Testis (tissue), 3 donors: Measurements from ENCODE around the gene MAGOH. TPM values are rescaled to one million over a fixed set of nuclear protein-coding genes. Genes with fewer than 3 reads are reported as not detected.
A peak's percentile ranks its signal among the peaks of the same experiment; 100 is the strongest.

Source experiments
- DNase-seq: peaks from one replicate; pipeline ENCODE4 v3.0.0-alpha.2; 2019
- H3K27ac ChIP-seq, 2 donors: fragments of 200-600 bp; sonication (generic); one replicate each; pipeline ENCODE4 v1.5.1; 2019
- H3K27me3 ChIP-seq: fragments of 200-600 bp; sonication (generic); one replicate; pipeline ENCODE4 v1.5.1; 2019
- H3K36me3 ChIP-seq: fragments of 200-600 bp; sonication (generic); one replicate; pipeline ENCODE4 v1.5.1; 2017; ENCODE audit warnings: low read depth; ENCODE audit errors: missing control alignments
- H3K4me1 ChIP-seq: fragments of 200-600 bp; sonication (generic); one replicate; pipeline ENCODE4 v1.5.1; 2019
- H3K4me3 ChIP-seq, 2 donors: fragments of 200-600 bp; sonication (generic); one replicate each; pipeline ENCODE4 v1.5.1; 2017 to 2019
- H3K9me3 ChIP-seq: fragments of 200-600 bp; sonication (generic); one replicate; pipeline ENCODE4 v1.5.1; 2017
- POLR2A ChIP-seq: fragments of 450-650 bp; IDR thresholded peaks from one replicate; pipeline ENCODE4 v1.6.1; 2017; ENCODE audit warnings: antibody characterized with exemption, mild to moderate bottlenecking, moderate library complexity
- WGBS, 2 donors: methylation state at CpG; one replicate each; pipeline ENCODE4 v1.1.5; 2018; 5-methylcytosine and 5-hydroxymethylcytosine counted together
- intact Hi-C: fragments of 100-400 bp; cut with DNase I; formaldehyde crosslinking; loops from one replicate; pipeline ENCODE4 v1.15.1; 2023; ENCODE audit warnings: low total_unique reads
- polyA plus RNA-seq: library from polyadenylated mRNA; stranded (reverse); fragments of 350-450 nt; fragmentation: Illumina TruSeq; extraction: RNeasy Lipid Tissue Mini Kit (QIAGEN cat#74804); gene quantifications from one replicate; pipeline ENCODE4 v1.2.3, GENCODE V29; 2014; ENCODE audit warnings: low read depth, low replicate concordance; ENCODE audit not compliant: insufficient read depth
- total RNA-seq, 2 donors: library from RNA; depleted of rRNA; stranded (reverse); fragments of >200 nt; gene quantifications; one replicate each; pipeline ENCODE4 v1.2.3, GENCODE V29; 2016
- TF ChIP-seq, protein P1 (sequence below), 3 experiments: fragments of 450-650 bp in 2 of 3; fragments of 200-600 bp in 1 of 3; sonication (generic) in 1 of 3; IDR thresholded peaks; one replicate each; pipeline ENCODE4 v1.5.1; 2016 to 2019; ENCODE audit warnings: antibody characterized with exemption in 3 of 3, mild to moderate bottlenecking in 2 of 3, moderate library complexity in 1 of 3

Gene MAGOH
- total and polyA plus RNA-seq, 3 donors from 2014 or later, result 32.0 to 50.0 (median 39.1) TPM

DNA sequence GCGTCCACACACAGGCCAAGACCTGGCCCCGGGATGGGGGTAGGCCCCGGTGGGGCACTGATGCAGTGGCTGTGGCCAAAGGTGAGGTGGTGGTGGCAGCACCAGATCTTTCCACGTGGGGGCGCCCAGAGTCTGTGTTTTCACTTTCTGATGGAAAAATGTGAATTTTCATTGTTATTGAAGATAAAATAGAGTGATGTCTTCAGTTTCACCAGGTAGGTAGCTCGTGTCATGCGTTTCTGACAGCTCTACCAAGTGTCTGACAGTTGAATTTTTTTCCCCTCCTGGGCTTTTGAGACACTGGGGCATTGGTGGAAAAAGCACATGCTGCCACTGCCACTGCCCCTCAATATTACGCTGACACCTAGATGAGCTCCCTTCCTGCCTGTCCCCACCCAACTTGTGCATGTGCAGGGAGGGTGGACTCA is 40.0 kb upstream of the MAGOH start:
- no peaks in the 10 kb centered on the region for H3K4me1 ChIP-seq
- intact Hi-C loops, result no loop called here
- no peak for TF ChIP-seq POLR2A
- TF ChIP-seq, protein P1, sequence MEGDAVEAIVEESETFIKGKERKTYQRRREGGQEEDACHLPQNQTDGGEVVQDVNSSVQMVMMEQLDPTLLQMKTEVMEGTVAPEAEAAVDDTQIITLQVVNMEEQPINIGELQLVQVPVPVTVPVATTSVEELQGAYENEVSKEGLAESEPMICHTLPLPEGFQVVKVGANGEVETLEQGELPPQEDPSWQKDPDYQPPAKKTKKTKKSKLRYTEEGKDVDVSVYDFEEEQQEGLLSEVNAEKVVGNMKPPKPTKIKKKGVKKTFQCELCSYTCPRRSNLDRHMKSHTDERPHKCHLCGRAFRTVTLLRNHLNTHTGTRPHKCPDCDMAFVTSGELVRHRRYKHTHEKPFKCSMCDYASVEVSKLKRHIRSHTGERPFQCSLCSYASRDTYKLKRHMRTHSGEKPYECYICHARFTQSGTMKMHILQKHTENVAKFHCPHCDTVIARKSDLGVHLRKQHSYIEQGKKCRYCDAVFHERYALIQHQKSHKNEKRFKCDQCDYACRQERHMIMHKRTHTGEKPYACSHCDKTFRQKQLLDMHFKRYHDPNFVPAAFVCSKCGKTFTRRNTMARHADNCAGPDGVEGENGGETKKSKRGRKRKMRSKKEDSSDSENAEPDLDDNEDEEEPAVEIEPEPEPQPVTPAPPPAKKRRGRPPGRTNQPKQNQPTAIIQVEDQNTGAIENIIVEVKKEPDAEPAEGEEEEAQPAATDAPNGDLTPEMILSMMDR (IDR thresholded peaks at IDR 0.05), result peak in 2 of 3 experiments; percentile 77 to 82
- H3K36me3 ChIP-seq, result no peaks in the 10 kb centered on the region
- no peaks in the 10 kb centered on the region for H3K9me3 ChIP-seq
- H3K27ac ChIP-seq, result no peak overlapping the region
- no peak overlapping the region for H3K4me3 ChIP-seq
- H3K27me3 ChIP-seq, result no peaks in the 10 kb centered on the region
- DNase-seq, result peak; percentile 75
- WGBS, 2 donors, result 23 to 35% methylated on average over 8 of the region's 8 CpGs

DNA sequence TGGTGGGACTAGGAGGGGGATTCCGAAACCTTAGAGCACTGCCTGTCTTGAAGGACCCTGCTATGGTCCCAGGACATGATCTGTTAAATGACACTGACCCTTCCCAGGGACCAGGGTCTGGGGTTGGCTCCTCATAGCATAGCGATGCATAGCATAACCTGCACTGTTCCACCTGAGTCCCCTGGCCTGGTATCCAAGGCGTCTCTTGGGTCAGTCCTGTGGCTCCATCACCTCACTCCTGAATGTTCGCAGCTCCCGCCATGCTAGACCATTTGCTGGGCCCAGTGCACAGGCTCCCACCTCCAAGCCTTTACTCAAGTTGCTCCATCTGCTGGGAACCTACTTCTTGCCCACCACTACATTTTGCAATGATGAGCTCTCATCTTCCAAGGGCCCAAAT is 39.0 kb upstream of the MAGOH start:
- TF ChIP-seq, protein P1 (IDR thresholded peaks at IDR 0.05), result no peak
- no peak for TF ChIP-seq POLR2A
- Histone ChIP-seq H3K27me3 (no peaks in the 10 kb centered on the region), H3K4me3 (peak overlapping the region in 1 of 2 donors; percentile 34), H3K9me3 (no peaks in the 10 kb centered on the region), H3K36me3 (no peaks in the 10 kb centered on the region), H3K27ac (no peak overlapping the region), H3K4me1 (no peaks in the 10 kb centered on the region)
- intact Hi-C loops, result no loop called here
- no peak for DNase-seq
- WGBS, 2 donors, result 69 to 79% methylated on average over 2 to 5 of the region's 5 CpGs

DNA sequence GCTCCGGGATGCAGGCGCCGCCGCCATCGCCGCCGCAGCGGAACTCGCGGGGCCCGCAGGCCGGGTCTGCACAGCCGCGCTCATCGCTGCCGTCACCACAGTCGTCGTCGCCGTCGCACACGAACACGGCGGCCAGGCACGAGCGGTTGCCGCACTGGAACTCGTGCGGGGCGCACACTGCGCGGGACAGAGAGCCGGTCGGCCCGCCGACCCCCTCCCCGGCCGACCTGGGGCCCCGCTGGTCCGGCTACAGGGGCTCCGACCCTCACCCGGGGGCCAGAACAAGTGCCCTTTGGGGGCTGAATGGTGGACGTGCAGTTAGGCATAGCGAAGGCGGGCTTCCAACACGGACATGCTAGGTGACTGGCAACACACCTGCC is 38.6 kb upstream of the MAGOH start:
- H3K4me3 ChIP-seq, result peak overlapping the region; percentile 12 to 34
- WGBS, 2 donors, result 76 to 87% methylated on average over 24 to 42 of the region's 46 CpGs
- H3K27me3 ChIP-seq, result no peaks in the 10 kb centered on the region
- no peaks in the 10 kb centered on the region for H3K4me1 ChIP-seq
- H3K27ac ChIP-seq, result no peak overlapping the region
- no peak for TF ChIP-seq POLR2A
- TF ChIP-seq, protein P1 (IDR thresholded peaks at IDR 0.05), result no peak
- DNase-seq, result no peak
- H3K36me3 ChIP-seq, result no peaks in the 10 kb centered on the region
- intact Hi-C loops, result no loop called here
- no peaks in the 10 kb centered on the region for H3K9me3 ChIP-seq

DNA sequence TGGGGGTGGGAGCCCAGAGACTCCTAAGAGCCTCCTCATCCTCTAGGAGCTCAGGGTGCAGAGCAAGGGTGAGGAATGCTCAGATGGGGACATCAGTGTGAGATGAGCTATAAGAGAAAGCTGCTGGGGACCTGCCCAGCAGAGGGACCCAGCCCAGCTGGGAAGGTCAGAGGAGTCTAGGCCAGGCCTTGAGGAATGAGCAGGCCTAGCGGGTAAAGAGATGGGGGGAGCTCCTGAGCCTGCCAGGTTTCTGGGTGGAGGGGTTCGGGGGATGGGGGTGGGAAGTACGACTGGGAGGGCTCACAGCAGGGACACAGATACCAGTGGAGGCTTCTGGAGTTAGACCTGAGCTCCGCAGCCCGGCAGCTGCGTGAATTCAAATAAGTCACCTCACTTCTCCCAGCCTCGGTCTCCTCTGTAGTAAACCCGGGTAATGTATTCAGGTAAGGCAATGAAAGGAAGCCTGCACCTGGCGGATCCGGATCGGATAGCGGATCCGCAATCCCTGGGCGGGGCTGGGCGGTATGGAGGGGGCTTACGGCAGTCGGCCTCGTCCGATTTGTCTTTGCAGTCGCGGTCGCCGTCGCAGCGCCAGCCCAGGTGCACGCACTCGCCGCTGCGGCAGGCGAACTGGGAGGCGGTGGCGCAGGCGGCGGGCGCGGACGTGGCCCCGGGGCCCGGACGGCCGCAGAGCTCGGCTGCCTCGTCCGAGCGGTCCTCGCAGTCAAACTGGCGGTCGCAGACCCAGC is 38.0 kb upstream of the MAGOH start:
- no peak for TF ChIP-seq POLR2A
- TF ChIP-seq, protein P1 (IDR thresholded peaks at IDR 0.05), result no peak
- no peak for DNase-seq
- H3K27ac ChIP-seq, result no peak overlapping the region
- H3K27me3 ChIP-seq, result no peaks in the 10 kb centered on the region
- 53 to 55% methylated on average over 43 to 48 of the region's 48 CpGs for WGBS, 2 donors
- no peaks in the 10 kb centered on the region for H3K9me3 ChIP-seq
- peaks cover under 1% of the 10 kb centered on the region for H3K4me1 ChIP-seq
- peak overlapping the region in 1 of 2 donors; percentile 12 for H3K4me3 ChIP-seq
- intact Hi-C loops, result no loop called here
- no peaks in the 10 kb centered on the region for H3K36me3 ChIP-seq

DNA sequence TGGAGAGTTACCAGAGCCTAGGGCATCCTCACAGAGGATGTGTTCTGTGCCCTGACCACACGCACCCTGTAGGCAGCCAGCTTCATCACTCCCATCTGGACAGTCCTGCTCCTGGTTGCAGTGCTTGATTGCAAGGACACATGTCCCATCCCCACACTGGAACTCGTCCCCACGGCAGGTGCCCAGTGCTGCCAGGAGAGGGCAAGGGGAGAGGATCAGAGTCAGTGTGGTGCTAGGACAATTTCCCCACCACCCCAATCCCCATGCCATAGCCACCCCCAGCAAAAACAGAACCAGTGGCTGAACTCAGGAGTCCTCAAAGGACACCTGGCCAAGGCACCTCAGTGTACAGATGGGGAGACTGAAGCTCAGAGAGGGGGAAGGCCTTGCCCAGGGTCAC is 37.2 kb upstream of the MAGOH start:
- intact Hi-C loops, result no loop called here

More for the DNA sequence above, 37.2 kb upstream of the MAGOH start:
- Histone ChIP-seq H3K27ac (no peak overlapping the region), H3K4me1 (peaks cover 5% of the 10 kb centered on the region), H3K9me3 (no peaks in the 10 kb centered on the region), H3K36me3 (no peaks in the 10 kb centered on the region), H3K27me3 (no peaks in the 10 kb centered on the region), H3K4me3 (no peak overlapping the region)
- 79 to 83% methylated on average over 1 to 3 of the region's 3 CpGs for WGBS, 2 donors
- DNase-seq, result no peak
- TF ChIP-seq, protein P1 (IDR thresholded peaks at IDR 0.05), result no peak
- no peak for TF ChIP-seq POLR2A
